Keratinocyte (primary cell): ENCODE data around the gene ATXN10.

ENCODE experiments used
- CTCF ChIP-seq, 3 experiments: IDR thresholded peaks in 1 of 3; conservative IDR thresholded peaks in 1 of 3; optimal IDR thresholded peaks in 1 of 3; 2 replicates in 2 of 3; 3 replicates in 1 of 3; pipeline versions ENCODE3 to v1.5.1; 2011; ENCODE audit warnings: low read length in 3 of 3, mild to moderate bottlenecking in 3 of 3, moderate library complexity in 2 of 3, control low read depth in 1 of 3, inconsistent platforms in 1 of 3; ENCODE audit not compliant: insufficient read depth in 2 of 3; ENCODE audit errors: extremely low read depth in 1 of 3
- EZH2 ChIP-seq: IDR thresholded peaks from one replicate; pipeline ENCODE4 v1.6.1; 2012; ENCODE audit warnings: inconsistent platforms, mild to moderate bottlenecking, low read length, moderate library complexity

- TF ChIP-seq EZH2 = no peak
- TF ChIP-seq CTCF (optimal IDR thresholded peaks at IDR 0.05 in 1 of 3, IDR thresholded peaks at IDR 0.05 in 1 of 3, conservative IDR thresholded peaks at IDR 0.05 in 1 of 3; ENCODE audit: extremely low read depth in 1 of 3, insufficient read depth in 2 of 3, low read length in 3 of 3) = no peak
These were observed 163.2 kb downstream of the ATXN10 start for GRCh38 chr22:45834795-45835194.
